GM23338 (cell line): Measurements from ENCODE around the gene VSTM2L.

Source experiments
- CTCF ChIP-seq, 2 experiments: fragments of 200-600 bp in 1 of 2; sonication (generic) in 1 of 2; conservative IDR thresholded peaks; 2 replicates each; pipeline versions ENCODE4 v1.5.1 to v1.6.1; 2016 to 2017; ENCODE audit warnings: antibody characterized with exemption in 2 of 2, low read depth in 2 of 2, mild to moderate bottlenecking in 2 of 2, moderate library complexity in 1 of 2
- EZH2phosphoT487 ChIP-seq: fragments of 200-600 bp; sonication (generic); IDR thresholded peaks from one replicate; pipeline ENCODE4 v1.8.1; 2018; ENCODE audit warnings: antibody characterized with exemption; ENCODE audit not compliant: unreplicated experiment
- REST ChIP-seq: IDR thresholded peaks from one replicate; pipeline ENCODE4 v1.6.1; 2018; ENCODE audit warnings: antibody characterized with exemption; ENCODE audit not compliant: unreplicated experiment

GRCh38 chr20:37926612-37927011, 23.7 kb downstream of the VSTM2L start:
- TF ChIP-seq REST (no peak), CTCF (conservative IDR thresholded peaks at IDR 0.05; ENCODE audit: low read depth in 2 of 2) (no peak), EZH2phosphoT487 (no peak)
